Testis (tissue), 2 donors: ENCODE data around the gene ABLIM3.

Source experiments
- CTCF ChIP-seq, 3 experiments: fragments of 450-650 bp in 2 of 3; fragments of 200-600 bp in 1 of 3; sonication (generic) in 1 of 3; IDR thresholded peaks; one replicate each; pipeline ENCODE4 v1.5.1; 2016 to 2019; ENCODE audit warnings: antibody characterized with exemption in 3 of 3, mild to moderate bottlenecking in 2 of 3, moderate library complexity in 1 of 3
- POLR2A ChIP-seq: fragments of 450-650 bp; IDR thresholded peaks from one replicate; pipeline ENCODE4 v1.6.1; 2017; ENCODE audit warnings: antibody characterized with exemption, mild to moderate bottlenecking, moderate library complexity

DNA sequence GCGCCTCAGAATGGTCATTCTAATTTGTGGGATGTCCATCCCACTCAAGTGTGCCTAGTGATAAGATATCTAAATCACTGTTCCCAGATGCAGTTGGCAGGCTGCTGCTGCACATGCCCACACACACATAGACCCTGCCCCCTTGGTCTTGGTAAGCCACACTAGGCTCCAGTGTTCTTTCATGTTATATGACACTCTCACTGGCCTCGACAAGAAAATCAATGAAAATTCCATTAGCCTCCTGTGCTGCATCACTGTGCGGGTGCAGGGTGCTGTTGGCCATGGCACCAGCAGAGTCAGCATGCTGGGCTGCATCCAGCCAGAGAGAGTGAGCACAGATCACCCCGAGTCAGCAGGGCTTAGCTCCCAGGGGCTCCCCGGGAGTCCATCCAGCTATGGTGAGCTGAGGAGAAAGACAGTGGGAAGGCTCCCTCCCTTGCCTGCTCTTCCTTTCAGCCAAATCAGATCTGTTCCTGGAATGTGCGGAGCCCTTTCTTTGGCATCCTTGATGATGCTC is 59.9 kb downstream of the ABLIM3 start:
- TF ChIP-seq CTCF (IDR thresholded peaks at IDR 0.05), result no peak
- TF ChIP-seq POLR2A, result no peak
